Keratinocyte (primary cell): ENCODE measurements around the gene CCSER1. TPM values are rescaled to one million over a fixed set of nuclear protein-coding genes. Genes with fewer than 3 reads are reported as not detected.

Experiments
- DNase-seq: peaks from one replicate; pipeline ENCODE4 v3.0.0-alpha.2; 2011; ENCODE audit warnings: low read depth, missing footprints, low spot score
- FAIRE-seq: peaks from 2 replicates; lab custom pipeline; 2011; peaks lifted over from hg19 to GRCh38; lab: Jason Lieb, UNC
- H2AFZ ChIP-seq: 2 replicates; pipeline ENCODE4 v1.6.0; 2012; ENCODE audit warnings: low read length, control low read depth, inconsistent platforms; ENCODE audit not compliant: control insufficient read depth
- H3K27ac ChIP-seq: 2 replicates; pipeline ENCODE4 v1.5.1; 2011; ENCODE audit warnings: low read length; ENCODE audit not compliant: control insufficient read depth, insufficient read depth
- H3K27me3 ChIP-seq: 3 replicates; pipeline ENCODE4 v1.6.0; 2011; ENCODE audit warnings: low read length; ENCODE audit not compliant: control insufficient read depth, insufficient read depth; ENCODE audit errors: extremely low read depth
- H3K36me3 ChIP-seq, 2 experiments: 2 replicates in 1 of 2; 3 replicates in 1 of 2; pipeline ENCODE4 v1.5.1; 2011; ENCODE audit warnings: low read length in 2 of 2, mild to moderate bottlenecking in 1 of 2; ENCODE audit not compliant: control insufficient read depth in 2 of 2, insufficient read depth in 2 of 2; ENCODE audit errors: extremely low read depth in 1 of 2
- H3K4me1 ChIP-seq: 3 replicates; pipeline ENCODE4 v1.5.1; 2011; ENCODE audit warnings: low read length; ENCODE audit not compliant: control insufficient read depth, insufficient read depth; ENCODE audit errors: extremely low read depth
- H3K4me2 ChIP-seq: 3 replicates; pipeline ENCODE4 v1.6.0; 2011; ENCODE audit warnings: low read depth, low read length; ENCODE audit not compliant: control insufficient read depth, insufficient read depth; ENCODE audit errors: extremely low read depth
- H3K4me3 ChIP-seq, 3 experiments: fragments of 200-600 bp in 1 of 3; sonication (generic) in 1 of 3; 2 replicates in 2 of 3; 3 replicates in 1 of 3; pipeline ENCODE4 v1.5.1; 2011 to 2016; ENCODE audit warnings: low read length in 3 of 3, mild to moderate bottlenecking in 3 of 3, control low read depth in 2 of 3, inconsistent platforms in 1 of 3, low read depth in 1 of 3, mixed read lengths in 1 of 3, mixed run types in 1 of 3, moderate library complexity in 1 of 3; ENCODE audit not compliant: control insufficient read depth in 2 of 3, insufficient read depth in 2 of 3; ENCODE audit errors: extremely low read depth in 1 of 3
- H3K79me2 ChIP-seq: 2 replicates; pipeline ENCODE4 v1.6.0; 2012; ENCODE audit warnings: low read length; ENCODE audit not compliant: control insufficient read depth, insufficient read depth
- H3K9ac ChIP-seq: 3 replicates; pipeline ENCODE4 v1.6.0; 2011; ENCODE audit warnings: low read length; ENCODE audit not compliant: control insufficient read depth, insufficient read depth; ENCODE audit errors: extremely low read depth
- H3K9me1 ChIP-seq: 3 replicates; pipeline ENCODE4 v1.6.0; 2011; ENCODE audit warnings: low read length; ENCODE audit not compliant: control insufficient read depth, insufficient read depth; ENCODE audit errors: extremely low read depth
- H3K9me3 ChIP-seq: 2 replicates; pipeline ENCODE4 v1.5.1; 2012; ENCODE audit warnings: low read depth, low read length; ENCODE audit not compliant: control insufficient read depth
- H4K20me1 ChIP-seq: 3 replicates; pipeline ENCODE4 v1.6.0; 2011; ENCODE audit warnings: low read length; ENCODE audit not compliant: control insufficient read depth, insufficient read depth; ENCODE audit errors: extremely low read depth
- CTCF ChIP-seq, 3 experiments: IDR thresholded peaks in 1 of 3; conservative IDR thresholded peaks in 1 of 3; optimal IDR thresholded peaks in 1 of 3; 2 replicates in 2 of 3; 3 replicates in 1 of 3; pipeline versions ENCODE3 to v1.5.1; 2011; ENCODE audit warnings: low read length in 3 of 3, mild to moderate bottlenecking in 3 of 3, moderate library complexity in 2 of 3, control low read depth in 1 of 3, inconsistent platforms in 1 of 3; ENCODE audit not compliant: insufficient read depth in 2 of 3; ENCODE audit errors: extremely low read depth in 1 of 3
- EZH2 ChIP-seq: IDR thresholded peaks from one replicate; pipeline ENCODE4 v1.6.1; 2012; ENCODE audit warnings: inconsistent platforms, mild to moderate bottlenecking, low read length, moderate library complexity
- dilution Hi-C: fragments of 300-500 bp; cut with MboI; formaldehyde crosslinking; loops from one replicate; pipeline ENCODE4 v1.7.0; 2020; ENCODE audit warnings: low sequenced_read_pairs; ENCODE audit not compliant: extremely low pct_ligation_motif_present
- polyA plus RNA-seq, 5 experiments: library from polyadenylated mRNA; depleted of rRNA in 3 of 5; stranded (reverse) in 3 of 5; stranded (forward) in 1 of 5; unstranded in 1 of 5; fragments of >200 nt; gene quantifications; 1 replicate in 1 of 5; 2 replicates in 3 of 5; 3 replicates in 1 of 5; pipeline versions ENCODE4 v1.2.1 to v1.2.3, GENCODE V29; 2011 to 2012; ENCODE audit warnings: missing spikeins in 2 of 5, low read depth in 1 of 5, low replicate concordance in 1 of 5

CCSER1 gene
- polyA plus RNA-seq, 1 donor (not counting 4 experiments of a cell fraction or from before 2014, with no cell fraction given): 1.2 TPM

GRCh38 chr4:90165883-90166282, 38.7 kb downstream of the CCSER1 start:
- H3K9ac ChIP-seq: no peak overlapping the region
- TF ChIP-seq CTCF (optimal IDR thresholded peaks at IDR 0.05 in 1 of 3, IDR thresholded peaks at IDR 0.05 in 1 of 3, conservative IDR thresholded peaks at IDR 0.05 in 1 of 3; ENCODE audit: extremely low read depth in 1 of 3, insufficient read depth in 2 of 3, low read length in 3 of 3) (no peak), EZH2 (no peak)
- H3K27me3 ChIP-seq: no peaks in the 10 kb centered on the region
- H3K4me3 ChIP-seq: no peak overlapping the region
- no peak for DNase-seq
- no peak overlapping the region for H3K4me2 ChIP-seq
- H2AFZ ChIP-seq: no peak overlapping the region
- no peaks in the 10 kb centered on the region for H3K9me1 ChIP-seq
- FAIRE-seq: no peak
- H3K79me2 ChIP-seq: no peaks in the 10 kb centered on the region
- no peaks in the 10 kb centered on the region for H3K9me3 ChIP-seq
- H3K4me1 ChIP-seq: no peaks in the 10 kb centered on the region
- H3K36me3 ChIP-seq: no peaks in the 10 kb centered on the region
- dilution Hi-C loops: no loop called here
- H4K20me1 ChIP-seq: no peaks in the 10 kb centered on the region
- no peak overlapping the region for H3K27ac ChIP-seq

GRCh38 chr4:90171491-90171890, 44.3 kb downstream of the CCSER1 start:
- Histone ChIP-seq H3K27me3 (no peaks in the 10 kb centered on the region), H3K9me3 (no peaks in the 10 kb centered on the region), H3K9me1 (no peaks in the 10 kb centered on the region), H3K4me2 (no peak overlapping the region), H3K36me3 (no peaks in the 10 kb centered on the region), H4K20me1 (no peaks in the 10 kb centered on the region), H3K27ac (no peak overlapping the region), H3K4me1 (peaks cover 8% of the 10 kb centered on the region), H2AFZ (no peak overlapping the region), H3K4me3 (no peak overlapping the region), H3K79me2 (no peaks in the 10 kb centered on the region), H3K9ac (no peak overlapping the region)
- TF ChIP-seq CTCF (optimal IDR thresholded peaks at IDR 0.05 in 1 of 3, IDR thresholded peaks at IDR 0.05 in 1 of 3, conservative IDR thresholded peaks at IDR 0.05 in 1 of 3; ENCODE audit: extremely low read depth in 1 of 3, insufficient read depth in 2 of 3, low read length in 3 of 3): no peak
- TF ChIP-seq EZH2: no peak
- dilution Hi-C loops: no loop called here
- no peak for DNase-seq
- FAIRE-seq: no peak
